A549 (cell line): ENCODE results near the gene GABBR2. TPM values are rescaled to one million over a fixed set of nuclear protein-coding genes. Genes with fewer than 3 reads are reported as not detected.

ENCODE experiments used
- ATAC-seq, 2 experiments: fragments of 200-7000 bp in 1 of 2; fragments of >200 bp in 1 of 2; cut with Nextera tagmentation in 1 of 2; cut with Tn5 transposase in 1 of 2; 3 replicates each; pipeline versions ENCODE4 v1.8.0 to v1.9.1; 2018 to 2020; ENCODE audit warnings: mild to moderate bottlenecking in 1 of 2, moderate library complexity in 1 of 2
- CTCF ChIA-PET: fragments of 300-600 bp; sonication (Branson Sonifier 250); formaldehyde crosslinking; extraction: SDS; loops from one replicate; lab custom pipeline; 2021; ENCODE audit warnings: antibody characterized with exemption, inconsistent platforms; lab: Yijun Ruan, JAX
- POLR2A ChIA-PET: fragments of 350-600 bp; formaldehyde crosslinking; extraction: SDS; loops from one replicate; lab custom pipeline; 2021; ENCODE audit warnings: antibody characterized with exemption, inconsistent platforms; lab: Yijun Ruan, JAX
- DNase-seq, 2 experiments: peaks; one replicate each; pipeline versions ENCODE4 v3.0.0 to v3.0.0-alpha.2; 2011 to 2016; ENCODE audit warnings: low read depth in 1 of 2, low spot score in 1 of 2
- FAIRE-seq: peaks from 2 replicates; lab custom pipeline; 2011; peaks lifted over from hg19 to GRCh38; lab: Jason Lieb, UNC
- H3K27ac ChIP-seq, 2 experiments: fragments of >200 bp; sonication (Bioruptor Twin); formaldehyde crosslinking; 3 replicates each; pipeline ENCODE4 v1.5.1; 2016 to 2017
- H3K4me1 ChIP-seq: fragments of >200 bp; sonication (Bioruptor Twin); formaldehyde crosslinking; 3 replicates; pipeline ENCODE4 v1.6.1; 2016
- H3K4me2 ChIP-seq: fragments of >200 bp; sonication (Bioruptor Twin); formaldehyde crosslinking; 3 replicates; pipeline ENCODE4 v1.6.1; 2016
- H3K4me3 ChIP-seq: fragments of >200 bp; sonication (Bioruptor Twin); formaldehyde crosslinking; 3 replicates; pipeline ENCODE4 v1.5.1; 2016
- H3K9me3 ChIP-seq: fragments of >200 bp; sonication (Bioruptor Twin); formaldehyde crosslinking; 3 replicates; pipeline ENCODE4 v1.6.1; 2016
- BHLHE40 ChIP-seq: IDR thresholded peaks from 2 replicates; pipeline ENCODE4 v1.6.1; 2012; ENCODE audit warnings: low read depth, low read length, inconsistent platforms
- CHD2 ChIP-seq: fragments of 150-350 bp; IDR thresholded peaks from 2 replicates; pipeline ENCODE4 v1.6.1; 2014; ENCODE audit warnings: low read length; ENCODE audit not compliant: partially characterized antibody
- EHMT2 ChIP-seq: fragments of 200-600 bp; sonication (generic); IDR thresholded peaks from 2 replicates; pipeline ENCODE4 v1.6.1; 2016; ENCODE audit warnings: antibody characterized with exemption, low read depth, mild to moderate bottlenecking, moderate library complexity
- ESRRA ChIP-seq: fragments of 150-350 bp; IDR thresholded peaks from 2 replicates; pipeline ENCODE4 v1.6.1; 2014; ENCODE audit warnings: mild to moderate bottlenecking, low read length, borderline replicate concordance
- FOSL2 ChIP-seq, 2 experiments: fragments of 450-650 bp in 1 of 2; fragments of >200 bp in 1 of 2; sonication (Bioruptor Twin) in 1 of 2; formaldehyde crosslinking; IDR thresholded peaks; 2 replicates each; pipeline versions ENCODE4 v1.5.0 to v1.6.1; 2016 to 2020; ENCODE audit warnings: mild to moderate bottlenecking in 1 of 2, moderate library complexity in 1 of 2
- GATA3 ChIP-seq: IDR thresholded peaks from 2 replicates; pipeline ENCODE4 v1.6.1; 2012; ENCODE audit warnings: borderline replicate concordance
- HDAC2 ChIP-seq: fragments of 200-600 bp; sonication (generic); IDR thresholded peaks from 2 replicates; pipeline ENCODE4 v1.6.1; 2016
- HES2 ChIP-seq: fragments of >200 bp; sonication (Bioruptor Twin); formaldehyde crosslinking; IDR thresholded peaks from 2 replicates; pipeline ENCODE4 v1.6.1; 2016
- HOXB13 ChIP-seq: fragments of 250-450 bp; sonication (Bioruptor Pico); IDR thresholded peaks from 2 replicates; pipeline ENCODE4 v1.5.0; 2020; ENCODE audit warnings: low read depth, mild to moderate bottlenecking, moderate library complexity
- JUNB ChIP-seq: fragments of >200 bp; sonication (Bioruptor Twin); formaldehyde crosslinking; IDR thresholded peaks from 2 replicates; pipeline ENCODE4 v1.6.1; 2016
- KDM1A ChIP-seq: fragments of 200-600 bp; sonication (generic); IDR thresholded peaks from 2 replicates; pipeline ENCODE4 v1.6.1; 2016; ENCODE audit warnings: low read depth, mild to moderate bottlenecking
- KDM5A ChIP-seq: fragments of 200-600 bp; sonication (generic); IDR thresholded peaks from 2 replicates; pipeline ENCODE4 v1.6.1; 2016; ENCODE audit warnings: antibody characterized with exemption, mild to moderate bottlenecking
- MAX ChIP-seq: IDR thresholded peaks from 2 replicates; pipeline ENCODE4 v1.6.1; 2012
- MYC ChIP-seq: IDR thresholded peaks from 2 replicates; pipeline ENCODE4 v1.6.1; 2012; ENCODE audit warnings: mild to moderate bottlenecking, inconsistent platforms, low read length, improper control_type of control experiment, borderline replicate concordance
- NFE2L2 ChIP-seq: fragments of 150-350 bp; conservative IDR thresholded peaks from 2 replicates; pipeline ENCODE4 v1.6.1; 2014; ENCODE audit warnings: low read length
- PHF8 ChIP-seq: fragments of 200-600 bp; sonication (generic); IDR thresholded peaks from 2 replicates; pipeline ENCODE4 v1.6.1; 2016; ENCODE audit warnings: low read depth, mild to moderate bottlenecking, antibody characterized with exemption, moderate library complexity, borderline replicate concordance
- RAD21 ChIP-seq, 2 experiments: fragments of >200 bp in 1 of 2; sonication (Bioruptor Twin) in 1 of 2; formaldehyde crosslinking in 1 of 2; IDR thresholded peaks in 1 of 2; conservative IDR thresholded peaks in 1 of 2; 2 replicates in 1 of 2; 3 replicates in 1 of 2; pipeline ENCODE4 v1.6.1; 2012 to 2018; ENCODE audit warnings: inconsistent platforms in 1 of 2
- RCOR1 ChIP-seq: fragments of 150-350 bp; IDR thresholded peaks from 2 replicates; pipeline ENCODE4 v1.6.1; 2014; ENCODE audit warnings: antibody characterized with exemption, low read length, low read depth
- REST ChIP-seq: fragments of 200-600 bp; sonication (generic); IDR thresholded peaks from 2 replicates; pipeline ENCODE4 v1.6.1; 2016; ENCODE audit warnings: antibody characterized with exemption, mild to moderate bottlenecking, moderate library complexity
- RFX5 ChIP-seq: fragments of 450-650 bp; IDR thresholded peaks from 2 replicates; pipeline ENCODE4 v1.7.1; 2014; ENCODE audit warnings: antibody characterized with exemption, mild to moderate bottlenecking, moderate library complexity
- RNF2 ChIP-seq: fragments of 200-600 bp; sonication (generic); IDR thresholded peaks from 2 replicates; pipeline ENCODE4 v1.6.1; 2016; ENCODE audit warnings: low read depth, mild to moderate bottlenecking, antibody characterized with exemption, moderate library complexity, borderline replicate concordance
- SREBF2 ChIP-seq: fragments of 450-650 bp; IDR thresholded peaks from 2 replicates; pipeline ENCODE4 v1.6.1; 2014; ENCODE audit warnings: mild to moderate bottlenecking, moderate library complexity
- TFCP2L1 ChIP-seq: fragments of 250-450 bp; sonication (Bioruptor Pico); IDR thresholded peaks from 2 replicates; pipeline ENCODE4 v1.5.0; 2021; ENCODE audit warnings: mild to moderate bottlenecking
- TP53 ChIP-seq: fragments of 250-450 bp; sonication (Bioruptor Pico); IDR thresholded peaks from 2 replicates; pipeline ENCODE4 v1.5.0; 2021; ENCODE audit warnings: mild to moderate bottlenecking, moderate library complexity
- ZC3H11A ChIP-seq: fragments of 450-650 bp; IDR thresholded peaks from 2 replicates; pipeline ENCODE4 v1.6.1; 2014; ENCODE audit warnings: antibody characterized with exemption, mild to moderate bottlenecking
- WGBS: methylation state at CpG from one replicate; pipeline ENCODE4 v1.1.6; 2017; ENCODE audit errors: missing lambda C conversion rate; 5-methylcytosine and 5-hydroxymethylcytosine counted together
- polyA plus RNA-seq, 4 experiments: library from polyadenylated mRNA; depleted of rRNA in 3 of 4; stranded (reverse); fragments of >200 nt; fragmentation: RNase III in 1 of 4; extraction: RNeasy Plus Mini Kit Qiagen cat#74134 plus additional on column Dnase treatment in 1 of 4; gene quantifications; 2 replicates in 3 of 4; 3 replicates in 1 of 4; pipeline ENCODE4 v1.2.3, GENCODE V29; 2011 to 2017
- TF ChIP-seq, protein P1 (sequence below): IDR thresholded peaks from 2 replicates; pipeline ENCODE4 v1.6.1; 2012
- TF ChIP-seq, protein P2 (sequence below): fragments of 450-650 bp; IDR thresholded peaks from 2 replicates; pipeline ENCODE4 v1.6.1; 2014; ENCODE audit warnings: antibody characterized with exemption

GABBR2 gene
- polyA plus RNA-seq, 2 of the 4 experiments (the other 2 are of a cell fraction), result 0.08 to 0.57 TPM

GRCh38 chr9:98719055-98719454 is 10.3 kb upstream of the GABBR2 start:
- 0% methylated on average over 2 of the region's 2 CpGs for WGBS
- no peak for TF ChIP-seq KDM5A
- Histone ChIP-seq H3K27ac (no peak overlapping the region), H3K9me3 (peaks cover 2% of the 10 kb centered on the region; the same call in 2 of the 3 replicates), H3K4me1 (no peaks in the 10 kb centered on the region), H3K4me3 (no peak overlapping the region), H3K4me2 (no peak overlapping the region)
- ChIA-PET CTCF (no interaction called here), POLR2A (no interaction called here)
- FAIRE-seq (no peak), ATAC-seq (no peak), DNase-seq (no peak)

GRCh38 chr9:98714833-98715232 is 6.1 kb upstream of the GABBR2 start:
- TF ChIP-seq RAD21 (conservative IDR thresholded peaks at IDR 0.05 in 1 of 2, IDR thresholded peaks at IDR 0.05 in 1 of 2) (no peak), TP53 (CRISPR knock-in tag) (no peak), HES2 (no peak), TFCP2L1 (CRISPR knock-in tag) (no peak), CHD2 (no peak), RNF2 (no peak), RCOR1 (no peak), NFE2L2 (no peak), KDM5A (no peak), PHF8 (no peak)
- TF ChIP-seq, protein P1, sequence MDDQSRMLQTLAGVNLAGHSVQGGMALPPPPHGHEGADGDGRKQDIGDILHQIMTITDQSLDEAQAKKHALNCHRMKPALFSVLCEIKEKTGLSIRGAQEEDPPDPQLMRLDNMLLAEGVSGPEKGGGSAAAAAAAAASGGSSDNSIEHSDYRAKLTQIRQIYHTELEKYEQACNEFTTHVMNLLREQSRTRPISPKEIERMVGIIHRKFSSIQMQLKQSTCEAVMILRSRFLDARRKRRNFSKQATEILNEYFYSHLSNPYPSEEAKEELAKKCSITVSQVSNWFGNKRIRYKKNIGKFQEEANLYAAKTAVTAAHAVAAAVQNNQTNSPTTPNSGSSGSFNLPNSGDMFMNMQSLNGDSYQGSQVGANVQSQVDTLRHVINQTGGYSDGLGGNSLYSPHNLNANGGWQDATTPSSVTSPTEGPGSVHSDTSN, result no peak
- Histone ChIP-seq H3K9me3 (no peaks in the 10 kb centered on the region), H3K27ac (no peak overlapping the region), H3K4me3 (no peak overlapping the region), H3K4me1 (no peaks in the 10 kb centered on the region), H3K4me2 (no peak overlapping the region)
- POLR2A ChIA-PET, result no interaction called here
- WGBS, result 10% methylated on average over 1 of the region's 1 CpG
- CTCF ChIA-PET, result interaction anchor here (4.4 kb wide), 1 partner anchor 60 kb away, joined by 22 read pairs; no protein-coding TSS in a partner anchor
- FAIRE-seq (no peak), DNase-seq (no peak), ATAC-seq (no peak)

- H3K4me1 ChIP-seq, result peaks cover 8% of the 10 kb centered on the region
- ATAC-seq (no peak), DNase-seq (no peak), FAIRE-seq (no peak)
- no peak overlapping the region for H3K27ac ChIP-seq
- POLR2A ChIA-PET, result no interaction called here
- no peaks in the 10 kb centered on the region for H3K9me3 ChIP-seq
- H3K4me2 ChIP-seq, result no peak overlapping the region
- H3K4me3 ChIP-seq, result no peak overlapping the region
- CTCF ChIA-PET, result interaction anchor here (0.9 to 4.4 kb wide), 3 partner anchors 11 to 62 kb away, joined by 3 to 22 read pairs (median 14); no protein-coding TSS in a partner anchor
- TF ChIP-seq BHLHE40 (no peak), FOSL2 (IDR thresholded peaks at IDR 0.05) (no peak), FOSL2 (CRISPR knock-in tag; IDR thresholded peaks at IDR 0.05) (no peak), RNF2 (no peak), HDAC2 (no peak), KDM1A (no peak), EHMT2 (no peak), JUNB (no peak), RCOR1 (no peak), REST (no peak), ESRRA (no peak), RFX5 (no peak), ZC3H11A (no peak), NFE2L2 (no peak), SREBF2 (no peak), HOXB13 (CRISPR knock-in tag) (no peak), MYC (no peak), GATA3 (no peak), MAX (no peak)
- TF ChIP-seq, protein P2, sequence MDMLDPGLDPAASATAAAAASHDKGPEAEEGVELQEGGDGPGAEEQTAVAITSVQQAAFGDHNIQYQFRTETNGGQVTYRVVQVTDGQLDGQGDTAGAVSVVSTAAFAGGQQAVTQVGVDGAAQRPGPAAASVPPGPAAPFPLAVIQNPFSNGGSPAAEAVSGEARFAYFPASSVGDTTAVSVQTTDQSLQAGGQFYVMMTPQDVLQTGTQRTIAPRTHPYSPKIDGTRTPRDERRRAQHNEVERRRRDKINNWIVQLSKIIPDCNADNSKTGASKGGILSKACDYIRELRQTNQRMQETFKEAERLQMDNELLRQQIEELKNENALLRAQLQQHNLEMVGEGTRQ, result no peak
These were observed 4.3 kb upstream of the GABBR2 start for GRCh38 chr9:98712987-98713386.
